H1 (cell line): ENCODE measurements around the gene CDS2. TPM values are rescaled to one million over a fixed set of nuclear protein-coding genes. Genes with fewer than 3 reads are reported as not detected.

Experiments used
- CTCF ChIA-PET: fragments of 300-600 bp; sonication (Branson Sonifier 250); formaldehyde crosslinking; loops from one replicate; lab custom pipeline; 2021; ENCODE audit not compliant: partially characterized antibody; lab: Charles Lee
- POLR2A ChIA-PET: fragments of 300-600 bp; sonication (Branson Sonifier 250); formaldehyde crosslinking; loops from one replicate; lab custom pipeline; 2021; ENCODE audit warnings: inconsistent platforms; ENCODE audit not compliant: partially characterized antibody; lab: Charles Lee
- DNase-seq, 2 experiments: peaks; one replicate each; pipeline versions ENCODE4 v3.0.0 to v3.0.0-alpha.2; 2010 to 2022; ENCODE audit warnings: low spot score in 2 of 2, low read depth in 1 of 2, mixed read lengths in 1 of 2
- FAIRE-seq: peaks from 2 replicates; lab custom pipeline; 2011; peaks lifted over from hg19 to GRCh38; lab: Jason Lieb, UNC
- H2AFZ ChIP-seq: 2 replicates; pipeline ENCODE4 v1.8.1; 2012; ENCODE audit warnings: low read length, inconsistent platforms
- H2AK5ac ChIP-seq: 2 replicates; pipeline ENCODE4 v1.6.1; 2013; ENCODE audit warnings: low read depth, low read length
- H2BK120ac ChIP-seq: replicated peaks from 2 replicates; pipeline ENCODE3; 2013; ENCODE audit warnings: low read depth, low read length, inconsistent platforms
- H2BK12ac ChIP-seq: 2 replicates; pipeline ENCODE4 v1.6.1; 2013; ENCODE audit warnings: low read depth, low read length
- H2BK15ac ChIP-seq: 2 replicates; pipeline ENCODE4 v1.6.1; 2013; ENCODE audit warnings: low read length
- H2BK20ac ChIP-seq: 2 replicates; pipeline ENCODE4 v1.6.1; 2013; ENCODE audit warnings: low read length
- H2BK5ac ChIP-seq: 2 replicates; pipeline ENCODE4 v1.6.1; 2013; ENCODE audit warnings: low read depth, low read length
- H3K14ac ChIP-seq: 2 replicates; pipeline ENCODE4 v1.6.1; 2013; ENCODE audit warnings: inconsistent platforms; ENCODE audit not compliant: insufficient read length
- H3K18ac ChIP-seq: 2 replicates; pipeline ENCODE4 v1.6.1; 2013; ENCODE audit warnings: low read length; ENCODE audit errors: extremely low read depth
- H3K23ac ChIP-seq: 2 replicates; pipeline ENCODE4 v1.6.1; 2013; ENCODE audit warnings: inconsistent platforms; ENCODE audit not compliant: insufficient read length
- H3K23me2 ChIP-seq: 2 replicates; pipeline ENCODE4 v1.6.1; 2013; ENCODE audit warnings: low read depth, low read length
- H3K27ac ChIP-seq: 2 replicates; pipeline ENCODE4 v1.6.1; 2011; ENCODE audit warnings: low read depth, low read length, inconsistent platforms
- H3K27me3 ChIP-seq, 4 experiments: replicated peaks in 1 of 4; 1 replicate in 1 of 4; 2 replicates in 3 of 4; pipeline versions ENCODE4 v1.6.1 to v1.8.1; 2011 to 2013; ENCODE audit warnings: low read length in 3 of 4, mild to moderate bottlenecking in 3 of 4, inconsistent platforms in 2 of 4, mixed read lengths in 2 of 4, moderate library complexity in 1 of 4; ENCODE audit not compliant: control insufficient read depth in 3 of 4, insufficient read depth in 3 of 4; ENCODE audit errors: extremely low read depth in 1 of 4
- H3K36me3 ChIP-seq, 4 experiments: 2 replicates each; pipeline versions ENCODE4 v1.6.1 to v1.8.1; 2011 to 2013; ENCODE audit warnings: mild to moderate bottlenecking in 4 of 4, low read length in 3 of 4, moderate library complexity in 2 of 4, control low read depth in 1 of 4, inconsistent platforms in 1 of 4; ENCODE audit not compliant: insufficient read depth in 4 of 4, control insufficient read depth in 2 of 4
- H3K4ac ChIP-seq: replicated peaks from 2 replicates; pipeline ENCODE3; 2013; ENCODE audit warnings: low read length, low read depth, mixed read lengths, inconsistent platforms; ENCODE audit not compliant: insufficient read length
- H3K4me1 ChIP-seq, 4 experiments: replicated peaks in 1 of 4; 1 replicate in 1 of 4; 2 replicates in 3 of 4; pipeline versions ENCODE4 v1.6.1 to v1.8.1; 2011 to 2013; ENCODE audit warnings: low read length in 3 of 4, inconsistent platforms in 2 of 4, mixed read lengths in 1 of 4; ENCODE audit not compliant: insufficient read depth in 4 of 4, control insufficient read depth in 3 of 4
- H3K4me2 ChIP-seq, 2 experiments: 2 replicates each; pipeline versions ENCODE4 v1.6.1 to v1.8.1; 2011 to 2013; ENCODE audit warnings: low read depth in 2 of 2, low read length in 2 of 2, control low read depth in 1 of 2, inconsistent platforms in 1 of 2, mild to moderate bottlenecking in 1 of 2; ENCODE audit not compliant: insufficient read depth in 1 of 2
- H3K4me3 ChIP-seq, 4 experiments: fragments of 200-600, 300-600 bp in 1 of 4; sonication (generic), shearing (Covaris generic), sonication (Bioruptor Twin) in 1 of 4; 2 replicates each; pipeline versions ENCODE4 v1.5.1 to v1.8.1; 2011 to 2016; ENCODE audit warnings: low read length in 4 of 4, low read depth in 3 of 4, control low read depth in 2 of 4, inconsistent platforms in 2 of 4, mild to moderate bottlenecking in 2 of 4, mixed read lengths in 1 of 4, moderate library complexity in 1 of 4; ENCODE audit not compliant: insufficient read depth in 2 of 4; ENCODE audit errors: extremely low read depth in 1 of 4
- H3K56ac ChIP-seq: replicated peaks from 2 replicates; pipeline ENCODE3; 2013; ENCODE audit warnings: low read depth, mild to moderate bottlenecking, mixed read lengths, low read length, inconsistent platforms; ENCODE audit not compliant: insufficient read length
- H3K79me1 ChIP-seq: 2 replicates; pipeline ENCODE4 v1.6.1; 2013; ENCODE audit warnings: low read depth, low read length, control low read depth
- H3K79me2 ChIP-seq, 2 experiments: 2 replicates each; pipeline versions ENCODE4 v1.6.1 to v1.8.1; 2012 to 2013; ENCODE audit warnings: low read length in 2 of 2, mild to moderate bottlenecking in 2 of 2, inconsistent platforms in 1 of 2; ENCODE audit not compliant: insufficient read depth in 2 of 2, control insufficient read depth in 1 of 2
- H3K9ac ChIP-seq, 4 experiments: replicated peaks in 1 of 4; 1 replicate in 1 of 4; 2 replicates in 3 of 4; pipeline versions ENCODE4 v1.6.1 to v1.8.1; 2011 to 2013; ENCODE audit warnings: low read depth in 3 of 4, low read length in 3 of 4, control low read depth in 2 of 4, mild to moderate bottlenecking in 2 of 4, moderate library complexity in 2 of 4, inconsistent platforms in 1 of 4; ENCODE audit errors: extremely low read depth in 1 of 4
- H3K9me3 ChIP-seq, 2 experiments: 2 replicates each; pipeline versions ENCODE4 v1.6.1 to v1.8.1; 2012 to 2013; ENCODE audit warnings: mild to moderate bottlenecking in 2 of 2, moderate library complexity in 2 of 2, control low read depth in 1 of 2, inconsistent platforms in 1 of 2, low read depth in 1 of 2, low read length in 1 of 2, mixed read lengths in 1 of 2; ENCODE audit not compliant: insufficient read depth in 2 of 2
- H4K20me1 ChIP-seq, 2 experiments: replicated peaks in 1 of 2; 2 replicates each; pipeline versions ENCODE3 to v1.8.1; 2011 to 2013; ENCODE audit warnings: inconsistent platforms in 2 of 2, low read length in 2 of 2, mild to moderate bottlenecking in 1 of 2; ENCODE audit not compliant: insufficient read depth in 2 of 2, control insufficient read depth in 1 of 2
- H4K5ac ChIP-seq: 2 replicates; pipeline ENCODE4 v1.6.1; 2013; ENCODE audit warnings: low read length, low read depth, mixed read lengths, inconsistent platforms; ENCODE audit not compliant: insufficient read length
- H4K8ac ChIP-seq: 2 replicates; pipeline ENCODE4 v1.8.0; 2013; ENCODE audit warnings: mild to moderate bottlenecking, moderate library complexity, low read length, inconsistent platforms; ENCODE audit not compliant: insufficient read depth; ENCODE audit errors: extremely low read depth
- H4K91ac ChIP-seq: replicated peaks from 2 replicates; pipeline ENCODE3; 2013; ENCODE audit warnings: low read length, mixed read lengths, inconsistent platforms; ENCODE audit not compliant: insufficient read length
- BCL11A ChIP-seq, 2 experiments: IDR thresholded peaks; one replicate each; pipeline ENCODE4 v1.6.1; 2011; ENCODE audit warnings: low read depth in 2 of 2, low read length in 2 of 2, mild to moderate bottlenecking in 2 of 2
- KDM4A ChIP-seq: IDR thresholded peaks from one replicate; pipeline ENCODE4 v1.7.1; 2012; ENCODE audit warnings: low read depth, mild to moderate bottlenecking, moderate library complexity, low read length, inconsistent platforms; ENCODE audit not compliant: severe bottlenecking
- POLR2AphosphoS5 ChIP-seq: IDR thresholded peaks from 2 replicates; pipeline ENCODE4 v1.6.1; 2011; ENCODE audit warnings: low read depth, low read length
- SIX5 ChIP-seq: IDR thresholded peaks from 2 replicates; pipeline ENCODE4 v1.6.1; 2011; ENCODE audit warnings: mild to moderate bottlenecking, low read depth, low read length
- SP1 ChIP-seq: IDR thresholded peaks from 2 replicates; pipeline ENCODE4 v1.6.1; 2011; ENCODE audit warnings: low read depth, low read length
- polyA plus RNA-seq, 7 experiments: library from polyadenylated mRNA; depleted of rRNA in 3 of 7; stranded (reverse) in 5 of 7; unstranded in 2 of 7; fragments of >200 nt in 5 of 7; fragments of 200-250 nt in 2 of 7; gene quantifications; 1 replicate in 5 of 7; 2 replicates in 1 of 7; 4 replicates in 1 of 7; pipeline versions ENCODE4 v1.2.1 to v1.2.3, GENCODE V29; 2011 to 2013; ENCODE audit warnings: missing spikeins in 2 of 7, mixed read lengths in 2 of 7
- total RNA-seq: library from RNA; stranded (reverse); fragmentation: NEBNext Ultra II Directional; extraction: Animal tissue kit (Norgen Biotek cat#: 25700); gene quantifications from 2 replicates; pipeline ENCODE4 v1.2.1, GENCODE V29; 2021

CDS2 gene
- total and polyA plus RNA-seq, 2 of the 8 experiments (the other 6 are each of a cell fraction or from before 2014, with no cell fraction given), result 54.0 to 56.2 TPM

DNA sequence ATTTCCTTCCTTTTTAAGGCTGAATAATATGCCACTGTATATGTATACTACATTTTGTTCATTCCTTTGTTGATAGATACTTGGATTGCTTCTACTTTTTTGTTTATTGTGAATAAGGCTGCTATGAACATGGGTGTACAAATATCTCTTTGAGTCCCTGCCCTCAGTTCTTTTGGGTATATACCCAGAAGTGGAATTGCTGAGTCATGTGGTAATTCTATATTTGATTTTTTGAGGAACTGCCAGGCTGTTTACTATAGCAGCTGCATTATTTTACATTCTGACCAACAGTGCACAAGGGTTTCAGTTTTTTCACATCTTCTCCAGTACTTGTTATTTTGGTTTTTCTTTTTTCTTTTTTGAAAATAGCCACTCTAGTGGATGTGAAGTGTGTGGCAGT lies 34.1 kb downstream of the CDS2 start:
- Histone ChIP-seq H3K79me2 (peaks cover 0 to 66% of the 10 kb centered on the region in 2 experiments), H3K4me2 (no peak overlapping the region), H2AFZ (no peak overlapping the region), H3K36me3 (no peaks in the 10 kb centered on the region), H3K56ac (no peak overlapping the region), H2BK20ac (no peak overlapping the region), H4K5ac (no peak overlapping the region), H2AK5ac (no peak overlapping the region), H2BK120ac (no peak overlapping the region), H3K27ac (no peak overlapping the region), H3K79me1 (peaks cover 8% of the 10 kb centered on the region), H2BK15ac (no peak overlapping the region)
- no peak for DNase-seq
- CTCF ChIA-PET, result no interaction called here
- POLR2A ChIA-PET, result interaction anchor here (0.9 kb wide), 1 partner anchor 10 kb away, joined by 3 read pairs; no protein-coding TSS in a partner anchor
- TF ChIP-seq BCL11A (IDR thresholded peaks at IDR 0.05; ENCODE audit: low read depth in 2 of 2, low read length in 2 of 2), result no peak
- no peak for TF ChIP-seq KDM4A
- TF ChIP-seq POLR2AphosphoS5, result no peak
- no peak for TF ChIP-seq SIX5
- no peak for TF ChIP-seq SP1
- TF ChIP-seq, all 59 proteins: peak for 0
- Histone ChIP-seq H4K91ac (no peak overlapping the region), H3K27me3 (no peaks in the 10 kb centered on the region), H3K18ac (no peak overlapping the region), H2BK5ac (no peak overlapping the region), H3K23ac (no peak overlapping the region), H4K8ac (no peak overlapping the region), H3K9ac (no peak overlapping the region), H3K4ac (no peak overlapping the region), H3K23me2 (no peaks in the 10 kb centered on the region; the same call in 1 of the 2 replicates), H3K4me3 (no peak overlapping the region), H2BK12ac (no peak overlapping the region), H3K9me3 (no peaks in the 10 kb centered on the region), H4K20me1 (peaks cover 0 to 2% of the 10 kb centered on the region in 2 experiments), H3K4me1 (no peaks in the 10 kb centered on the region), H3K14ac (no peak overlapping the region)
- no peak for FAIRE-seq
